Fibroblast of pulmonary artery (primary cell): ENCODE measurements around the gene FAM13B.
"Not testable (repeated sequence)": the region's sequence is repeated elsewhere in the genome, so short reads cannot be mapped to it uniquely, and the experiment has no call there.

Source experiments
- DNase-seq: peaks from one replicate; pipeline ENCODE4 v3.0.0-alpha.2; 2010; ENCODE audit warnings: low read depth
- H3K4me3 ChIP-seq: replicated peaks from 2 replicates; pipeline ENCODE4 v1.5.1; 2011; ENCODE audit warnings: low read depth, mild to moderate bottlenecking, control low read depth, low read length, moderate library complexity
- TF ChIP-seq, protein P1 (sequence below): IDR thresholded peaks from 2 replicates; pipeline ENCODE4 v1.5.1; 2011; ENCODE audit warnings: mild to moderate bottlenecking, control low read depth, low read length, inconsistent platforms; ENCODE audit errors: missing control alignments

The FAM13B gene

DNA sequence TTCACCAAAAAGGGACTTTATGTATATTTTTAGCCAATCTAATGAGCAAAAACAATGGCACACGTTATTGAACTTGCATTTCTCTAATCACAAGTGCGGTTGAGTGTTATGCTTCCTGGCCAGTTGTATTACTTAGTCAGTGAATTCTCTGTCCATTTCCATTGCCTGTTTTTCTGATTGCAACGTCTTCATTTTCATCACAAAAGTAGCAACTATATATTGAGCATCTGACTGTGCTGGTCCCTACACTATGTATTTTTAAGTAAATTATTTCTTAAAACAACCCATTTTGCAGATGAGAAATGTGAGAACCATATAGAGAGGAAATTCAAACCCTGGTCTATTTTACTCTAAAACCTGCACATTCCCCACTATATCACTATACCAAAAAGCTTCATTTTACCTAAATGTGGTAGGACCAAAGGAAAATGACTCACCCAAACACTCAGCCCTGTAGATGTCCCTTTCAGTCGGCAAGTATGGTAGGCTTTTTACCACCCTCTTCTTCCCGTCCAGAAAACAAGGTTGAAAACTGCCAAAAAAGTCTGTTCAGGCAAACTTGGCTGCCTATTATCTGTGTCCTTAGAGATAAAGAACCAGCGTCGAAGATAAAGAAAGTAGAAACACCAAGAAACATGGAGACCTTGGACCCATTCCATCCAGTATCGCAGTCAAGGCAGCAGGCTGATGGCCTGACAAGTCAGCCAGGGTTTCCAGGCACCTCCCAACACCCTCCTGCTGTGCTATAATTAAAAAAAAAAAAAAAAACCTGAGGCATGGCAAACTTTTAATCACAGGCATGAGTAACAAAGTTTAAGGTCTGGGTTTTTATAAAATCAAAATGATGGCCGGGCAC lies 18.8 kb upstream of the FAM13B start:
- H3K4me3 ChIP-seq: no peak overlapping the region
- TF ChIP-seq, protein P1, sequence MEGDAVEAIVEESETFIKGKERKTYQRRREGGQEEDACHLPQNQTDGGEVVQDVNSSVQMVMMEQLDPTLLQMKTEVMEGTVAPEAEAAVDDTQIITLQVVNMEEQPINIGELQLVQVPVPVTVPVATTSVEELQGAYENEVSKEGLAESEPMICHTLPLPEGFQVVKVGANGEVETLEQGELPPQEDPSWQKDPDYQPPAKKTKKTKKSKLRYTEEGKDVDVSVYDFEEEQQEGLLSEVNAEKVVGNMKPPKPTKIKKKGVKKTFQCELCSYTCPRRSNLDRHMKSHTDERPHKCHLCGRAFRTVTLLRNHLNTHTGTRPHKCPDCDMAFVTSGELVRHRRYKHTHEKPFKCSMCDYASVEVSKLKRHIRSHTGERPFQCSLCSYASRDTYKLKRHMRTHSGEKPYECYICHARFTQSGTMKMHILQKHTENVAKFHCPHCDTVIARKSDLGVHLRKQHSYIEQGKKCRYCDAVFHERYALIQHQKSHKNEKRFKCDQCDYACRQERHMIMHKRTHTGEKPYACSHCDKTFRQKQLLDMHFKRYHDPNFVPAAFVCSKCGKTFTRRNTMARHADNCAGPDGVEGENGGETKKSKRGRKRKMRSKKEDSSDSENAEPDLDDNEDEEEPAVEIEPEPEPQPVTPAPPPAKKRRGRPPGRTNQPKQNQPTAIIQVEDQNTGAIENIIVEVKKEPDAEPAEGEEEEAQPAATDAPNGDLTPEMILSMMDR: no peak
- peak; percentile 54 for DNase-seq

DNA sequence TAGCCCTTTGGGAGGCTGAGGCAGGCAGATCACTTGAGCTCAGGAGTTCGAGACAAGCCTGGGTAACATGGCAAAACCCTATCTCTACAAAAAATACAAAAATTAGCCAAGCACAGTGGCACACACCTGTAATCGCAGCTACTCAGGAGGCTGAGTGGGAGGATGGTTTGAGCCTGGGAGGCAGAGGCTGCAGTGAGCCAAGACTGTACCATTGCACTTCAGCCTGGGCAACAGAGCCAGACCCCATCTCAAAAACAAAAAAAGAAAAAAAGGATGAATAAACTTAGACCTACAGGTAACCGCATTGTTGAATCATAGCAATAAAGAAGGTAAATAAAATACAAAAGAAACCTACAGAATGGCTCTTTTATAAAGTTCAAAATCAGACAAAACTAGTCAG lies 12.4 kb upstream of the FAM13B start:
- DNase-seq, H3K4me3 ChIP-seq: not testable (repeated sequence)

GRCh38 chr5:138038826-138039225 lies 5.9 kb upstream of the FAM13B start:
- no peak overlapping the region for H3K4me3 ChIP-seq
- TF ChIP-seq, protein P1: no peak
- DNase-seq: no peak

DNA sequence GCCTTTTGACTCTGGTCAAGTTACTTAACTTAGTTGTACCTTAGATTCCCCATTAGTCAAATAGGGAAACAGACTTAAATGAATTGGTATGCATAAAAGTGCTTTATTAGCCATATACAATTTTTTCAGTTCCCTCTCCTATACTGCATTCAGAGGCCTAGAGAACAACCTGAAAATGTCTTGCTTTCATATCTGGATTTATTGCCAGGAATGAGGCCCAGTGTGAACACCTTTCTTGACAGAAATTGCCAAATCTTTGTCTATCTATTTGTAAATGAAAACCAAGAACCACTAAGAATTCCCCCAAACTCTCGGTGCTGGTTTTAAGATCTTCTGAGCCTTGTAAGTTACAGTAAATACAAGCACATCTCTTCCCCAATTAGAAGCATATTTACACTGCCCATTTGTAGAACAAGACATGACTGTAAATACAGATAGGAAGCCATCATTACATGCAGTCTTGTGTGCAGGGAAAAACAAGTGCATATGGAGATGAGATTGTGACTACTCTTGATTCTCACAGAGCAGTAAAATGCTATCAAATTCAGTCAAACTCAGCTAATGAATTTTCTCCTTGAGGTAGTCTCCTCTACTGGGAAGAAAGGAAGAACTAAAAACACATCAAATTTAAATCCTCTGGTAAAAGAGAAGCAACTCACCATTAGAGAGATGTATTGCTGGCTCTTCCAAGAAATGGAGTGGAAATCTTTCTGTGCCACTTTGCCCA lies 5.2 kb upstream of the FAM13B start:
- TF ChIP-seq, protein P1: no peak
- DNase-seq: no peak

GRCh38 chr5:138037271-138037670 lies 4.4 kb upstream of the FAM13B start:
- no peak overlapping the region for H3K4me3 ChIP-seq
- no peak for DNase-seq
- TF ChIP-seq, protein P1: no peak

More for the DNA sequence above, 5.2 kb upstream of the FAM13B start:
- H3K4me3 ChIP-seq: no peak overlapping the region

- TF ChIP-seq, protein P1: peak; percentile 90
- DNase-seq: peak; percentile 93
- no peak overlapping the region for H3K4me3 ChIP-seq
Observed at GRCh38 chr5:138035605-138036537, 3.0 kb upstream of the FAM13B start.

- no peak overlapping the region for H3K4me3 ChIP-seq
- DNase-seq: peak; percentile 23
- TF ChIP-seq, protein P1: no peak
Observed at GRCh38 chr5:138033907-138034306, 1.0 kb upstream of the FAM13B start.
